ENCODE measurements around the gene MTSS2. TPM values are rescaled to one million over a fixed set of nuclear protein-coding genes. Genes with fewer than 3 reads are reported as not detected.

Gene MTSS2
- total and polyA plus RNA-seq, 2 of the 8 experiments (the other 6 are each of a cell fraction or from before 2014, with no cell fraction given), result 23.3 to 36.7 TPM

DNA sequence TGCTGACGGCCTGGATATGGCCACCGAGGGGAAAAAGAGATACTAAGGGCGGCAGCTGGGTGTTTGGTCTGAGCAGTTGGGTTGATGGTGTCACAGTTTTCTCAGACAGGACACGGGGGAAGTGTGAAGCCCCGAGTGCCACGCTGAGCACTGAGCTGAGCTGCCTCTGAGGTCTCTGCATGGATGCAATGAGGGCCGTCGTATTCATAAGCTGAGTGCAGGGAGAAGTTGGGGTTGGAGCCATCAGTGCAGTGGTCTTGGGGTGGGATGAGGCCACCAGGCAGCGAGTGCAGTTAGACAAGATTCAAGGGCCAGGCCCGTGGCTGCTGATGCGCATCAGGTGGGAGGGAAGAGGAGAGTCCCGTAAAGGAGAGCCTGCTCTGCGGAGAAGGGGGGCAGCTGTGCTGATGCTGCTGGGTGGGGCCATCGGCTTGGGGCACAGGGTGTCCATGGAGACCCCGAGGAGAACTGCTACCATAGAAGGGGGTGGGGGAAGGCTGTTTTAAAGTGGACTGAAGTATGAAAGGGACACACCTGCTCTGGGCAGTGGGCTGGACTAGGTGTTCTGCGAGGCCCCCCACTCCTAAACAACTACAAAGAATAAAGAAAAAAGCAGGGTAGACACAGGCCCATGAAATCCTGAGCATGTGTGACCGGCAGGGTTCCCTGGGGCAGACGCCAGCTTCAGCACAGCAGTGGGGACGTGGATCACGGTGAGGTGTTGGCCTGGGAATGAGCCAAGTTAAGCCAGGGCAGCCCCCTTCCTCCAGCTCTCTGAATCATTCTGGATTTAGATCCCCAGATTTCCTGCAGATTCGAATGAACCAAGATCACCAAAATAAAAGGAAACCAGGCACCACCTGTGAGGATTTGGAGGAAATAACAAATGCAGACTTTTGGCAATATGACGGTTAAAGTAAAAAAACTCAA, 19.8 kb downstream of the MTSS2 start:
- H3K18ac ChIP-seq (ENCODE audit: extremely low read depth, low read length), result no peak overlapping the region
- no peak overlapping the region for H3K4me3 ChIP-seq (ENCODE audit: extremely low read depth in 1 of 4, insufficient read depth in 2 of 4, low read depth in 3 of 4, low read length in 4 of 4)
- no peak overlapping the region for H3K27ac ChIP-seq (ENCODE audit: low read depth, low read length)
- H3K4me1 ChIP-seq (replicated peaks in 1 of 4; ENCODE audit: control insufficient read depth in 3 of 4, insufficient read depth in 4 of 4, low read length in 3 of 4), result peaks cover 0 to 5% (median 2%) of the 10 kb centered on the region in 4 experiments; a peak in 4 of 7 replicates
- WGBS, 2 experiments (ENCODE audit: extremely low coverage in 1 of 2, insufficient coverage in 1 of 2, insufficient read length in 1 of 2, insufficient replicate concordance in 2 of 2, low coverage in 1 of 2, low lambda C conversion rate in 2 of 2, missing lambda C conversion rate in 1 of 2), result 87% methylated on average over 22 of the region's 22 CpGs; no CpG with 5 or more reads in 1 of the 2 experiments
- DNase-seq (ENCODE audit: low read depth in 1 of 2, low spot score in 2 of 2) (no peak), FAIRE-seq (no peak)
- ChIA-PET CTCF (ENCODE audit: partially characterized antibody) (interaction anchor here (1.4 to 4.2 kb wide), 4 partner anchors 12 to 105 kb away, joined by 3 to 24 read pairs (median 8); no protein-coding TSS in a partner anchor), POLR2A (ENCODE audit: partially characterized antibody) (interaction anchor here (0.7 to 2.2 kb wide), 2 partner anchors 12 to 63 kb away, joined by 3 to 8 read pairs; no protein-coding TSS in a partner anchor)
- H3K4me2 ChIP-seq (ENCODE audit: insufficient read depth in 1 of 2, low read depth in 2 of 2, low read length in 2 of 2), result no peak overlapping the region
- H2AFZ ChIP-seq (ENCODE audit: low read length), result no peak overlapping the region
- no peak overlapping the region for H3K23ac ChIP-seq (ENCODE audit: insufficient read length)
- no peak overlapping the region for H2BK12ac ChIP-seq (ENCODE audit: low read depth, low read length)
- H4K8ac ChIP-seq (ENCODE audit: extremely low read depth, insufficient read depth, low read length), result no peak overlapping the region
- no peak overlapping the region for H2BK15ac ChIP-seq (ENCODE audit: low read length)
- H2AK5ac ChIP-seq (ENCODE audit: low read depth, low read length), result no peak overlapping the region
- no peak overlapping the region for H4K91ac ChIP-seq (replicated peaks; ENCODE audit: insufficient read length, low read length)
- H2BK20ac ChIP-seq (ENCODE audit: low read length), result no peak overlapping the region
- H3K27me3 ChIP-seq (replicated peaks in 1 of 4; ENCODE audit: control insufficient read depth in 3 of 4, extremely low read depth in 1 of 4, insufficient read depth in 3 of 4, low read length in 3 of 4), result no peaks in the 10 kb centered on the region
- no peak overlapping the region for H4K5ac ChIP-seq (ENCODE audit: insufficient read length, low read depth, low read length)
- TF ChIP-seq KDM4A (IDR thresholded peaks at IDR 0.05; ENCODE audit: low read depth, low read length, severe bottlenecking), result no peak
- no peak for TF ChIP-seq SAP30 (IDR thresholded peaks at IDR 0.05; ENCODE audit: insufficient read depth, insufficient replicate concordance, low read length)
- no peaks in the 10 kb centered on the region for H3K79me2 ChIP-seq (ENCODE audit: control insufficient read depth in 1 of 2, insufficient read depth in 2 of 2, low read length in 2 of 2)
- no peaks in the 10 kb centered on the region for H3K23me2 ChIP-seq (ENCODE audit: low read depth, low read length)
- no peaks in the 10 kb centered on the region for H3K79me1 ChIP-seq (ENCODE audit: low read depth, low read length)
- H2BK5ac ChIP-seq (ENCODE audit: low read depth, low read length), result no peak overlapping the region
- peaks cover 0 to 24% (median 5%) of the 10 kb centered on the region in 4 experiments; a peak in 4 of 8 replicates for H3K36me3 ChIP-seq (ENCODE audit: control insufficient read depth in 2 of 4, insufficient read depth in 4 of 4, low read length in 3 of 4)
- H4K20me1 ChIP-seq (replicated peaks in 1 of 2; ENCODE audit: control insufficient read depth in 1 of 2, insufficient read depth in 2 of 2, low read length in 2 of 2), result peaks cover 0 to 3% of the 10 kb centered on the region in 2 experiments
- H2BK120ac ChIP-seq (replicated peaks; ENCODE audit: low read depth, low read length), result no peak overlapping the region
- H3K4ac ChIP-seq (replicated peaks; ENCODE audit: insufficient read length, low read depth, low read length), result no peak overlapping the region
- no peak overlapping the region for H3K14ac ChIP-seq (ENCODE audit: insufficient read length)
- H3K9ac ChIP-seq (replicated peaks in 1 of 4; ENCODE audit: extremely low read depth in 1 of 4, low read depth in 3 of 4, low read length in 3 of 4), result no peak overlapping the region
- H3K9me3 ChIP-seq (ENCODE audit: insufficient read depth in 2 of 2, low read depth in 1 of 2, low read length in 1 of 2), result no peaks in the 10 kb centered on the region
- no peak overlapping the region for H3K56ac ChIP-seq (replicated peaks; ENCODE audit: insufficient read length, low read depth, low read length)

All from H1 (cell line).